Measurements from ENCODE around the gene MAPK8. TPM values are rescaled to one million over a fixed set of nuclear protein-coding genes. Genes with fewer than 3 reads are reported as not detected.

The MAPK8 gene
- total and polyA plus RNA-seq, 9 of the 15 experiments (the other 6 are each of a cell fraction or from before 2014, with no cell fraction given): 6.4 to 159 (median 71.0) TPM

- TF ChIP-seq HLTF (IDR thresholded peaks at IDR 0.05) (no peak), MECOM (CRISPR knock-in tag; IDR thresholded peaks at IDR 0.05) (no peak), ZKSCAN3 (CRISPR knock-in tag; IDR thresholded peaks at IDR 0.05) (no peak), ZNF324 (CRISPR knock-in tag; IDR thresholded peaks at IDR 0.05) (no peak), PHF21A (IDR thresholded peaks at IDR 0.05; ENCODE audit: borderline replicate concordance, low read depth) (no peak), SMAD1 (IDR thresholded peaks at IDR 0.05; ENCODE audit: low read depth, low read length, partially characterized antibody) (no peak), MYC (IDR thresholded peaks at IDR 0.05; ENCODE audit: low read depth, low read length) (no peak), MYC (CRISPR knock-in tag; IDR thresholded peaks at IDR 0.05; ENCODE audit: borderline replicate concordance, low read depth) (no peak), KDM2B (CRISPR knock-in tag; IDR thresholded peaks at IDR 0.05) (no peak), CBFA2T2 (conservative IDR thresholded peaks at IDR 0.05) (no peak), FOSL1 (tag; conservative IDR thresholded peaks at IDR 0.05) (peak; percentile 75), CBX1 (IDR thresholded peaks at IDR 0.05; ENCODE audit: low read depth) (no peak), ARNT (IDR thresholded peaks at IDR 0.05) (no peak), ZBTB5 (IDR thresholded peaks at IDR 0.05) (no peak), TCF15 (CRISPR knock-in tag; IDR thresholded peaks at IDR 0.05) (no peak), ZNF766 (CRISPR knock-in tag; conservative IDR thresholded peaks at IDR 0.05) (no peak), FIP1L1 (IDR thresholded peaks at IDR 0.05; ENCODE audit: low read depth, low read length, poor library complexity, severe bottlenecking) (no peak), ATF7 (IDR thresholded peaks at IDR 0.05) (no peak), SMARCA4 (IDR thresholded peaks at IDR 0.05) (peak; percentile 60; the same call in 1 of the 2 replicates), JUNB (CRISPR knock-in tag; conservative IDR thresholded peaks at IDR 0.05) (no peak), TAF15 (IDR thresholded peaks at IDR 0.05; ENCODE audit: low read depth, low read length) (no peak), PHB (CRISPR knock-in tag; IDR thresholded peaks at IDR 0.05) (no peak), ZNF583 (CRISPR knock-in tag; IDR thresholded peaks at IDR 0.05) (no peak), SOX6 (IDR thresholded peaks at IDR 0.05) (peak; percentile 73), NFE2 (IDR thresholded peaks at IDR 0.05; ENCODE audit: low read depth) (peak; percentile 54; the same call in 1 of the 2 replicates), MAFG (tag; conservative IDR thresholded peaks at IDR 0.05) (peak; percentile 35; the same call in 1 of the 2 replicates), KDM1A (IDR thresholded peaks at IDR 0.05) (peak; percentile 38 to 68; a peak in 3 of 4 replicates), RNF219 (CRISPR knock-in tag; IDR thresholded peaks at IDR 0.05) (no peak), ARHGAP35 (IDR thresholded peaks at IDR 0.05; ENCODE audit: partially characterized antibody) (no peak)
These were observed 84.7 kb downstream of the MAPK8 start (continued) for GRCh38 chr10:48390933-48391845.

Data from K562 (cell line).